NCI-H748 treated with DMSO at 0.1 percent for 48 hours (cell line): ENCODE data around the gene GABPB1.

ENCODE experiments used
- DNase-seq: peaks from one replicate; lab custom pipeline; 2025; lab: John Stamatoyannopoulos, UW

Gene GABPB1

GRCh38 chr15:50241684-50242450 is 113.1 kb downstream of the GABPB1 start:
- no peak for DNase-seq

GRCh38 chr15:50238255-50238654 is 116.7 kb downstream of the GABPB1 start:
- DNase-seq, result no peak

GRCh38 chr15:50236433-50236832 is 118.6 kb downstream of the GABPB1 start:
- no peak for DNase-seq

- DNase-seq, result no peak
These were observed 119.2 kb downstream of the GABPB1 start for GRCh38 chr15:50235794-50236193.

- no peak for DNase-seq
These were observed 120.2 kb downstream of the GABPB1 start for GRCh38 chr15:50234764-50235163.

GRCh38 chr15:50233192-50233736 is 121.7 kb downstream of the GABPB1 start:
- no peak for DNase-seq

GRCh38 chr15:50232791-50233190 is 122.2 kb downstream of the GABPB1 start:
- no peak for DNase-seq

GRCh38 chr15:50231761-50232160 is 123.2 kb downstream of the GABPB1 start:
- DNase-seq, result no peak

GRCh38 chr15:50229336-50229735 is 125.7 kb downstream of the GABPB1 start:
- no peak for DNase-seq

- no peak for DNase-seq
These were observed 126.1 kb downstream of the GABPB1 start for GRCh38 chr15:50228866-50229265.

- no peak for DNase-seq
These were observed 127.9 kb downstream of the GABPB1 start for GRCh38 chr15:50227076-50227475.

- no peak for DNase-seq
These were observed 129.1 kb downstream of the GABPB1 start for GRCh38 chr15:50225938-50226337.
